Stimulated activated CD4-positive, alpha-beta T cell treated with anti-CD3 and anti-CD28 coated beads, Interleukin-12 subunit alpha, Interleukin-12 subunit beta, amount 100 ng/mL, for 4 hours (primary cell): ENCODE data around the gene CIAO2A.
"Not testable (repeated sequence)": the region's sequence is repeated elsewhere in the genome, so short reads cannot be mapped to it uniquely, and the experiment has no call there.

Experiments
- DNase-seq: peaks from one replicate; pipeline ENCODE4 v3.0.0-alpha.2; 2020

The CIAO2A gene

DNA sequence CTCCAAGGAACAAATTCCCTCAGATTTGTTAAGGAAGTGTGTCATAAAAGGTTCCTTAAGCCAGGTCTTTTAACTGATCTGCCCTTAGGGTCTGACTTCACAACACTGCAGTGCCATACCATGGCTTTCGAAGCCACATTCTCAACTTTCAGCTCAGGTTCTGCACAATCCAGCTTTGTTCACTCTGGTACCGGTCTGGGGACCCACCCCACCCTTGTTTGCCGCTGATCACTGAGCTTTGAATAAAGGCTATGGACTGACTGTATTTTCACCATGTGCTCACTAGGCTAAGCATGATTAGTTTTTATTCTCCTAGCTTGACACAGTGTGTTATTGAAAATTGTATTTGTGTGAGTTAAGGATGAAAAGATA is 18.0 kb upstream of the CIAO2A start:
- no peak for DNase-seq

DNA sequence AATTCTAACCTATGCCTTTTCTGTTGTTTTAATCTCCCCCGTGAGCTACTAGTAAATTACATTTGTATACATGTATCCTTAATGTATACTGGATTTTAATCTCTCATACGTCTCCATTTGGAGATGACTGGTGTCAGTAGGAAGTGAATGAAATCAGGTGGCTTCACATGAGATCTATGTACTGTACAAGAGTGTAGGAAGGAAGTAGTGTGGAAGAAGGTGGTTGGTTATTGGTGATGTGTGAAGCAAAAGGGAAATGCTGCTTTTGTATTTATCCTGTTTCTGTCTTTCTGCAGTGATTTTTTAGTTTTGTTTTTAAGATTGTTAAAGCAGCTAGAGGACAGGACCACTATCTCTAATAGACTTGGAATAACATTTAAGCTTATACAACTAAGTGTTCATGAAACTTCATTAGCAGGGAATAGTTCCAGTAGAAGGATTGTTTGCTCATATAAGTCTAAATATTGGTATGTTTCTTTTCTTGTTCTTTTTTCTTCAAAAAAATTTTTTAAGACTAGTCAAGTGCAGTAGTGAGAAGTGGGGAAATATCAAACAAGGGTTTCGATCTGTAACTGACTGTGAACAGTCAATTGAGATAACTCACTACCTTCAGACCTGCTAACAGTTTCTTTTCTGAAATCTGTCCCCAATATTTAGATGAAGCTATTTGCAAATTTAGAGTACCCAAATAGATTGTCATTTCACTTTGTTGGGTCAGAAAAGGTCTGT is 17.5 kb upstream of the CIAO2A start:
- DNase-seq = no peak

DNA sequence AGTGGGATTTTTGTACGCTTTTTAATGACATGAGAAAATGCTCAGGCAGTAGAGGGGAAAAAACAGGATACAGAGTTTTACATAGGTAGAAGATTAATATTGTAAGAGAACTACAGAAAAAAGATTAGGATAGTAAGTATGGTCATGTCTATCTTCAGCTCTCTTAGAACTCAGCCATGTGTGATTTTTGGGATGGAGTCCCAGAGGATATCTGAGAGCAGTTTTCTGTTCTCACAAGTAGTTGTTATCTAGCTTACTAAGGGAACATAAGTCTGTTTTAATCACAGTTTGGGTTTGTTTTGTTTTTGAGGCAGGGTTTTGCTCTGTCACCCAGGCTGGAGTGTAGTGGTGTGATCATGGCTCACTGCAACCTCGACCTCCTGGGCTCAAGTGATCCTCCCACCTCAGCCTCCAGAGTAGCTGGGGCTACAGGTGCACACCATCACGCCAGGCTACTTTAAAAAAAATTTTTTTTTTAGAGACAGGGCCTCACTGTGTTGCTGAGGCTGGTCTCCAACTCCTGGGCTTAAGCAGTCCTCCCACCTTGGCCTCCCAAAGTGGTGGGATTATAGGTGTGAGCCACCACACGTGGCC is 16.6 kb upstream of the CIAO2A start:
- DNase-seq = not testable (repeated sequence)

DNA sequence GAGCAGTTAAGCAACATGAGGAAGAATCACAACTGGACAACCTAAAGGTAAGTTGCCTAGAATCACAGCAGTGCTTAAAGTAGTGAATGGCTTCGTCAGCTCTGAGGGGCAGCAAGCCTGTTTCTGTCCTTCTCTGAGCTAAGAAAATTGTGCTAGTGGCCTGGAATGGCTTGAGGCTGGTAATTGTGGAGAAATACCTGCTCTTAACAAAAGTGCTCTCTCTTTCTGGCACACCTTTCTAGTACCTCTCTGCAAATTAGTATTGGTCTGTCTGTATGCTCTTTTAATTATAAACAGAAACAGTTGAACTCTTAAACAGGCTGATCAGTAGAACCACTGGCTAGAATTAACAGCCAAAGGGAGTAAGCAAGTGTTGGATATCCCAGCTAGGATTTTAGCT is 13.7 kb upstream of the CIAO2A start:
- no peak for DNase-seq

DNA sequence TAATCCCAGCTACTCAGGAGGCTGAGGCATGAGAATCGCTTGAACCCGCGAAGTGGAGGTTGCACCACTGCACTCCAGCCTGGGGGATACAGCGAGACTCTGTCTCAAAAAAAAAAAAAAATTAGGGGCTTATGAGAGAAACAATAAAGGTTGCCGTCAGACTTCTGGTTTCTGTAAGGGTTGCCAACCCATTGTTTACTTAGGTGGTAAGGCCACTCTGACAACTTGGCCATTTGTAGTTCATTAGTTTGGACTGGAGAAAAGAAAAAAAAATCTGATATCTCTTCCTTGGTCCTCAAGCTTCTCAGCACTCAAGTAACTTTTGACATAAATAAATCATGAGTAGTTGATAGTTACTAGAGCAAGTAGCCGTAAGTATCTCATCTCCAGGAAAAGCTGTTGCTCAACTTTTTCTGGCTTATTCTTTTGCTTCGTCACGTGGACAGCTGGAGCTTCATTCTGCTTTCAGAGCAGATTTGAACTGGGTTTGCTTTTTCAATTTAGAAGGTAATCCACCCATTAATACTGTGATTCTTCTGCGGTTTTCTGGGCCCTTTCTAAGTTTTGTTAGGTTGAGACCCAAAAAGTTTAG is 11.6 kb upstream of the CIAO2A start:
- no peak for DNase-seq

DNA sequence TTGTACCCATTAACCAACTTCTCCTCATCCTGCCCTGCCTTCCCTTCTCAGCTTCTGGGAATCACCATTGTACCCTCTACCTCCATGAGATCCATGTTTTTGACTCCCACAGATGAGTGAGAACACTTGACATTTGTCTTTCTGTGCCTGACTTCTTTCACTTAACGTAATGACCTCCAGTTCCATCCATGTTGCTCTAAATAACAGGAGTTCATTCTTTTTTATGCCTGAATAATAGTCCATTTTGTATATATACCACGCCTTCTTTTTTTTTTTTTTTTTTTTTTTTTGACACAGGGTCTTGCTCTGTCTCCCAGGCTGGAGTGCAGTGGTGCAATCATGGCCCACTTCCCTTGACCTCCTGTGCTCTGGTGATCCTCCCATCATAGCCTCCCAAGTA is 8.9 kb upstream of the CIAO2A start:
- DNase-seq = no peak

DNA sequence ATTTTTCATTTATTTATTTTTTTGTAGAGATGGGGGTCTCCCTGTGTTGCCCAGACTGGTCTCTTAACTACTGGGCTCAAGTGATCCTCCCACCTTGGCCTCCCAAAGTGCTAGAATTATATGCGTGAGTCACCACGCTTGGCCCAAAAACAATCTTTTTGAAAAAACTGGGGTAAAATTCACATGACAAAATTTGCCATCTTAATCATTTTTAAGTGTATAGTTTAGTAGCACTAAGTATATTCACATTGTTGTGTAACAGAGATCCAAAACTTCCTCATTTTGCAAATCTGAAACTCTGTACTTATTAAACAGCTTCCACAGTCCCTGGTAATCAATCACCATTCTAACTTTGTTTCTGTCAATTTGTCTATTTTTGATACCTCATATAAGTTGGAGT is 7.3 kb upstream of the CIAO2A start:
- DNase-seq = no peak

DNA sequence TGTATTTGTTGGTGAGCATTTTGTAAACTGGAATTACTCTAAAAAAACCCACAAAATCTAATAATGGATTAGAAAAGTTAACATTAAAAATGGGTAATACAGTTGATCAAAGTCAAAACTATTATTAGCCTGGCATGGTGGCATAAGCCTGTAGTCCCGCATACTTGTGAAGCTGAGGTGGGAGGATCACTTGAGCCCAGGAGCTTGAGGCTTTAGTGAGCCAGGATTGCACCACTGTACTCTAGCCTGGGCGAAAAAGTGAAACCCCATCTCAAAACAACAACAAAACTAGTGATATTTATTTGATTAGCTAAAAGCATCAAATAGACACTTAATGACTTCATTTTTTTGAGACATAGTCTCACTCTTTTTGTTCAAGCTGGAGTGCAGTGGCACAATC is 5.7 kb upstream of the CIAO2A start:
- DNase-seq = no peak

DNA sequence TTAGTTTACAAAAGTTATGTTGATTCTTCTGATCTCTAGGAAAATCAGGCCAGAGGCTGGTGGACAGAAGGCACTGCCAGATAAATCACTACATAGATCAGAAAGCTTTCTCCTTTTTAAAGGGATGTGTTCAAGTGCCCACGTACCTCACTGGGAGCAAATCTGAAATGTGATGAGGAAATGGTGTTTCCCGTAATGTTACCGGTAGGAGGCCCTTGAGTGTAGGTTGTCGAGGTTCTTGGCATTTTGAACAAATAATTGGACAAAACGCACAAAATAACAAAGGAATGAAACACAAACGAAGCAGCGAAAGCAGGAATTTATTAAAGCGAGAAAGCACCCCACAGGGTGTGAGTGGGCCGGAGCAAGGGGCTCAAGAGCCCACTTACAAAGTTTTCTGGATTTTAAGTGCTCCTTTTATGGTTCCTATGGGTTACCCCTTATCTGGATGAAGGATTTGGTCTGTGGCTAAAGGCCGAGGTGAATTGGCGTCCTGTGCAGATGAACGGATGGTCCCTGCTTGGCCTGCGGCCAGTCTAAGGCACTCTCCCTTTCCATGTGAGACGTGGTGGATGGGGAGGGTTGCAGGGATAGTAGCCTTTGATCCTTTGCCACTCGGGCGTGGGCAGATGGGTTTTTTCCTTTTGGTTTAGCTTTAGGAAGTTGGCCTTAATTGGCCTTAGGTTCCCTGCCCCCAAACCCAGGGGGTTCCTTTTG is 3.2 kb upstream of the CIAO2A start:
- DNase-seq = no peak

DNA sequence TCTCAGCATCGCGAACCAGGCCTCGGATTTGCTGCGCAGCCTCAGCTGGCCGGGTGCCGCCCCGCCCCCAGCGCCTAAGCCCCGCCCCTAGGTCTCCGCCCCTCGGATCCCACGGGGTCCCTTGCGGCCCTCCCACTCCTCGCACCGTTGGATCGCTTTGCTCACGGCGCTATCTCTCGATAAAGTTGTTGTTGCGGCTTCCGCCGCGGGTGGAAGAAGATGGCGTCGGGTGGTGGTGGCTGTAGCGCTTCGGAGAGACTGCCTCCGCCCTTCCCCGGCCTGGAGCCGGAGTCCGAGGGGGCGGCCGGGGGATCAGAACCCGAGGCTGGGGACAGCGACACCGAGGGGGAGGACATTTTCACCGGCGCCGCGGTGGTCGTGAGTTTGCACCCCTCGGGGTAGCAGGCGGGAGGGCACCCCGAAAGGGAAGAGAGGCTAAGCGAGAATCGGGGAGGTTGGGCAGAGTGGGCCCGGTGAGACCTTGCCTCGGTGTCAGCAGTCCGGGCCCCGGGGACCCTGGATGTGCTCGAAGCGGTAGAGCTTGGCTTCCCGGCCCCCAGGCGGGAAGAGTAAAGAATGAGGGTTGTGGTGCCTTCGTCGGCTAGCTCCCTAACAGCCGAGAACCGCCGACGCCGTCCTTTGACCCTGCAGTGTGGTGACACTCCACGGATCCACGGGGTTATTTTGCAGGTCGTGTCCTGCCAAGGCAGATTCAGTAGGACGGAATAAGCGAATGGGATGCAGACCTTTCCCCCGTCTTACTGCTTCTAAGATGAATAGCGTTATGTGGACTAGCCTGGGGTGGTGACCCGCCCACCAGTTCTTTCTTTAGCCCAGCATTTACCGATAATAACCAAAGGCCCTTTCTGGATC is 2.4 kb upstream of the CIAO2A start, which contains the start of gene SNX1:
Gene SNX1, plus strand, starts transcription at position 188 of the 873 bp plus-strand sequence. Its CDS starts 32 bp downstream, at position 220.
- peak; percentile 99 for DNase-seq

DNA sequence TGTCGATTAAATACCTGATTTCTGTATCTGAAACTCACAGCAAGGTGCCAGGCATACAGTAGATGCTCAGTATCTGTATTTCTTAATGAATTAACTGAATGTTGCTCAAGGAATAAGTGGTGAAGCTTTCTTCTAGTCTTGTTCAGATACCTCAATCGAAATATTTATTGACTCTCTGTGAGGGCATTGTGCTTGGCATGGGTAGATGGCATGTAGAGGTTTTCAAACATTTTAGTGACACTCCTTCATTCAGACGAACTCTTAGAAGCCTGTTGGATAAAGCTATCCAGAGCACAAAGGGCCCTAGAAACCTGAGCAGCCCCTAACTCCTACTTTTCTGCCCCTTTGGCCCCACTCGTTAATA is 1.8 kb upstream of the CIAO2A start:
- DNase-seq = no peak

DNA sequence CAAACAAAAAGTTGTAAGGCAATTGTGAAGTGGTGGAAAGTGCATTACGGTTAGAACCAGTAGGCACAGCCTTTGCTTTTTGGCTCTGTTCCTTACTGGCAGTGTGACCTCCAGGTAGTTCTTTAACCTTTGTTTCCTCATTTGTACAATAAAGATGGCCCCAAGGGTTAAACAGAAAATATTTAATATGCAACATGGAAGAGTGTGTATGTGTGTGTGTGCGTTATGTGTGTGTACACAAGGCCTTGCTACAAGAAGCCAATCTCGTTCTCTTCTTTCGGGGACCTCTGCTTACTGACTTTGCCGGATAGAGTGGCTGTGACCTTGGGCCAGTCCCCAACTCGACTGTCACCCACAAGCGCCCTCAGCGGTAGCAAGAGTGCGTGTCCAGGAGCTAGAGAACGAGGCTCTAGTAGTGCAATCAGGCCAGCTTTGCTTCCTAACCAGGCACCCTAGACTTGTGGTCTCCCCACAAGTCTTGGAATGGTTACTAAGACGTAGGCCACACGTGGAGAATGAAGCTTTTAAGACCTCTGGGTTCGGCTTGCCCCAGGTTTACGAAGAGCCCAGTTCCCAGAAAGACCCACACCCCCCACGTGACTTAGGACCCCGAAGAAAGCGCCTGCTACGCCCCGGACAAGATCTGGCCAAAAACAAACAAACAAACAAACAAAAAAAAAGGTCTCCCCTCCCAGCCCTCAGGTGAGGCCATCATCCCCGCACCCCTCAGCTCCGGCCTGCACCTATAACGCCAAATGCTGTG is 593 bp downstream of the CIAO2A start:
- peak; percentile 17 for DNase-seq

DNA sequence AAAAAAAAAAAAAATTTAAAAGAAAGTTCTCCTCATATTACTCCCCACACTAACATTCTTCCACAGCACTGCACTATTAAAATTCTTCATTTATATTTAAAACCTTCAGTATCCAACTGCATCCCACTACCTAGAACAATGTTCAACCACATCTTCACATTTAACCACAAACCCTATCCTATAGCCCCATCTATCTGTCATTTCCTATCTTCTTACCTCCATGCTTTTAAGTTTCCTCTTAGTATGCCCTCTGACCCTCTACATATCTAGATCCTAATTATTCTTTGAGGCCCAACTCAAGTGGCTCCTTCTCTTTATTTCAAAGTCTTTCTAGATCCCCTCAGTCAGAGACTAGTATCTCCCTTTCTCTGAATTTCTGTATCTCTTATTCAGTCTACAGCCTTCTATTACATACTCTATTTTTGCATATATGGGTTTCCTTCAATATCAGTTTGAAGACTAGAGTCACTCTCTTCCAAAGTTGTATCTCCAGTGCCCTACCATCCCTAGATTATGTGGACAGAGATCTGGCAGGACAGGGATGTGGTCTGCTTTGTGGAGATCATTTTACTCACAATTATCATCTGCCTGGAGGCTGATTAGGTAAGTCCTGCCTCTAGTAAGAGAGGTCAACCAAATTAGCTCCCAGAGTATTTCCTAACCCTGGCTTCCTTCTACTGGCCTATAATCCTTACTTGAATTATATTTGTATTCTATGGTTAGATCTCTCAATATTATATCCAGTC is 1.4 kb downstream of the CIAO2A start:
- no peak for DNase-seq

DNA sequence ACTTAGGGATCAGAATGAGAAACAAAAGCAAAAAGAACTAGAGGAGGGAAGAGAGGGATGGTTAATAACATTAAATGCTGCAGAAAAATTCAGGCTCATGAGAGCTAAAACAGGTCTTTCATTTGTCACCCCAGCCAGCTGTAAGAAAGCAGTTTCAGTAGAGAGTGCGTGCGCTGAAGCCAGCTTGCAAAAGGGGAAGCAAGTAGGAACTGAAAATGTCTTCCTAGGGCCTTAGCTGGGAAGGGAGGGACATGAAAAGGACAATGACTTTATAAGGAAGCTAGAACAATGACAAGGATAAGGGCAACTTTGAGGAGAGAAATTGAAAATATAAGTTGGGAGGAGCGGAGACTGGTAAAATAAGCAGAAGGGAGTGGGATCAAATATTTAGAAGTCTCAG is 3.1 kb downstream of the CIAO2A start:
- DNase-seq = no peak

DNA sequence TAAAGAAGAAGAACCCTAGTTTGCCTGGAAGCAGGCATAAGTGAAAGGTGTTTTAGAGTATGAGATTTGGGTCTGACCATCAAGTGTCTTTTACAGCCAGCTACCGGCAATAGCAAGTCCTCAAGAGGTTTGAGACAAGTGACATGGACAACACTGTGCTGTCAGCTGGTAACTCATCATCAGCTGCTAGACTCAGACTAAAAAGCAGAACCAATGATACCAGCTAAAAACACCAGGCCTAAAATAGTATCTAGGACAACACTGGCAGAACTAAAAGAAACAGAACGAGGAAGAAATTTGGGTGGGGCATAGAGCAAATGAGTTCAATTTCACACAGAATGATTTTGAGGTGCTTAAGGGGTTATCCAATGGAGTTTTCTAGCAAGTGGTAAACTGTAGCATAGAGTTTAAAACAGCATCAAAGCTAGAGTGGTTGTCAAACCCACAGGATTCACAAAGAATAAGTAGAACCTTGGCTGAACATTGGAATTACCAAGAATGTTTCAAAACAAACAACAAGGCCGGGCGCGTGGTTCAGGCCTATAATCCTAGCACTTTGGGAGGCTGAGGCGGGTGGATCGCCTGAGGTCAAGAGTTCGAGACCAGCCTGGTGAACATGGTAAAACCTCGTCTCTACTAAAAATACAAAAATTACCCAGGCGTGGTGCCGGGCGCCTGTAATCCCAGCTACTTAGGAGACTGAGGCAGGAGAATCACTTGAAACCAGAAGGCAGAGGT is 3.9 kb downstream of the CIAO2A start:
- DNase-seq = no peak

DNA sequence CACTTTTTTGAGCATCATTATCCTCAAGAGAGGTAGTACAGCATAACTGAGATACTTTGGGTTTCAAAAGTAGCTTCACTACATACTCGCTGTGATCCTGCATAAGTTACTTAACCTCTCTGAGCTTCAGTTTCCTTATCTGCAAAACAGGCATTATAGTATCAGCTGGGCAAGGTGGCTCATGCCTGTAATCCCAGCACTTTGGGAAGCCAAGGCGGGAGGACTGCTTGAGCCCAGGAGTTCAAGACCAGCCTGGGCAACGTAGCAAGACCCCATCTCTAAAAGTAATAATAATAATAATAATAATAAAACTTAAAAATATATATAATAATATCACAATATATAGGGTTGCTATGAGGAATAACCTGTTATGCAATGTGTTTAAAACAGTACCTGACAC is 10.9 kb downstream of the CIAO2A start:
- no peak for DNase-seq

DNA sequence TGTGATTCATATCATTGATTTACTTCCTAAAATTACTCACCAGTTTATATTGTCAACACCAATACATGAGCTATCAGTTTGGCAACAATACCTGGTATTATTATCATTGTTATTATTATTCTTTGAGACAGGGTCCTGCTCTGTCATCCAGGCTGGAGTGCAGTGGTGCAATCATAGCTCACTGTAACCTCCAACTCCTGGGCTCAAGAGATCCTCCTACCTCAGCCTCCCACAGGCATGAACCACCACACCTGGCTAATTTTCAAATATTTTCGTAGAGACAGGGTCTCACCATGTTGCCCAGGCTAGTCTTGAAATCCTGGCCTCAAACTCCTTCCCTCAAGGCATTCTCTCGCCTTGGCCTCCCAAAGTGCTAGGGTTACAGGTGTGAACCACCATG is 20.1 kb downstream of the CIAO2A start:
- DNase-seq = not testable (repeated sequence)

DNA sequence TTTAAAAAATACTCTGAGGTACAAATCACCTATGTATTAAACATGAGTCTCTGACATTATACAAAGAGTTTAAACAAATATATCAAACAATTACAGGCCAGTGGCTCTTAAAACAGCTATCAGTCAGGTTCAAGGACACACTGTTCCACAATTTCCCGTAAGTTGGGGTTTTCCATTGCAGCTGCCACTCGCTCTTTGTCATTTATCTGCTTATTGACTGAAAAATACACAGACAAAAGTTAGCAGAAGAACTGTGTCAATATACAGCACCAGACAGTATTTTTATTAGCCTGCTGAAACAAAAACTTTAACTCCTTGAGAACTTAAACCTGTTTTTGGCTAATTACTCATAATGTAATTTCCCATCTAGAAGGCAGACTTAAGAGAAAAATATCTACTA is 20.8 kb downstream of the CIAO2A start:
- no peak for DNase-seq

DNA sequence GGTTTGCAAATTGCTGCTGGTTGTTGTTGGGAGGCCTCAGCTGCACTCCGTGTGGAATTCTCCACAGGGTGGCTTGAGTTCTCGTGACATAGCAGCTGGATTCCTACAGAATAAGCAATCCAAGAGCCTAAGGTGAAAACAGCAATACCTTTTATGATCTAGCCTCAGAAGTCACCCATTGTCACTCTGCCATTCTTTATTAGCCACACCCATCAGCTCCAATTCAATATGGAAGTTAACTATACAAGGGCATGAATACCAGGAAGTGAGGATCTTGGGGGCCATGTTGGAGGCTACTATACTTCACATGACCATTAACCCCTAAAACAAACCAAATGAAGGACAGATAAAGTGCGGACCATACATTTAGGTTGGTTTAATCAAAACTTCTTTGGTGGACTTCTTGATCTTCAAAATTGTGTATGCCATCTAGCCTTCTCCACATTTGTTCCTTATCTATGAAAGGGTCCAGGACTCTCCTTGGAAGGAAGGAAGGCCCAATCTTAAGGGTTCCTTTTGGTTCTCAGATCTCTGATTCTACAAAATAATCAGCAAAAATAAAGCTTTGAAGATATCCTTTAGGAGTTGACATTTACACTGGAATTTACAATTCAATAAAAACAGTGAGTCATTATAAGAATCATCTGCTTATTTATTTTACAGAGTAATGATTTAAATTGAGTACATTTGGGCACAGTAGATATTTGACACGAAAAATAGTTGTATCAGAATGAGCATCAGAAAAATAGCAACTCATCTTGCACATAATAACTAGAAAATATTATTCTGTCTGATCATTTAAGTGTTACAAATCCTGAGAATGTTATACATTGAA is 21.5 kb downstream of the CIAO2A start:
- DNase-seq = no peak
